H1 (cell line): Measurements from ENCODE around the gene YAF2. TPM values are rescaled to one million over a fixed set of nuclear protein-coding genes. Genes with fewer than 3 reads are reported as not detected.

ENCODE experiments used
- JUND ChIP-seq: IDR thresholded peaks from 2 replicates; pipeline ENCODE4 v1.6.1; 2011; ENCODE audit warnings: mild to moderate bottlenecking, improper control_type of control experiment, low read length
- NANOG ChIP-seq: IDR thresholded peaks from 2 replicates; pipeline ENCODE4 v1.6.1; 2011; ENCODE audit warnings: low read length, low read depth, mild to moderate bottlenecking, inconsistent platforms; ENCODE audit not compliant: insufficient read depth, poor library complexity, severe bottlenecking
- POLR2AphosphoS5 ChIP-seq: IDR thresholded peaks from 2 replicates; pipeline ENCODE4 v1.6.1; 2011; ENCODE audit warnings: low read depth, low read length
- TBP ChIP-seq: IDR thresholded peaks from 2 replicates; pipeline ENCODE4 v1.6.1; 2011; ENCODE audit warnings: low read depth, low read length, improper control_type of control experiment
- polyA plus RNA-seq, 7 experiments: library from polyadenylated mRNA; depleted of rRNA in 3 of 7; stranded (reverse) in 5 of 7; unstranded in 2 of 7; fragments of >200 nt in 5 of 7; fragments of 200-250 nt in 2 of 7; gene quantifications; 1 replicate in 5 of 7; 2 replicates in 1 of 7; 4 replicates in 1 of 7; pipeline versions ENCODE4 v1.2.1 to v1.2.3, GENCODE V29; 2011 to 2013; ENCODE audit warnings: missing spikeins in 2 of 7, mixed read lengths in 2 of 7
- total RNA-seq: library from RNA; stranded (reverse); fragmentation: NEBNext Ultra II Directional; extraction: Animal tissue kit (Norgen Biotek cat#: 25700); gene quantifications from 2 replicates; pipeline ENCODE4 v1.2.1, GENCODE V29; 2021
- TF ChIP-seq, protein P1 (sequence below): fragments of 300-600 bp; sonication (generic); IDR thresholded peaks from 2 replicates; pipeline ENCODE4 v1.7.1; 2012; ENCODE audit warnings: low read length, moderate library complexity, mild to moderate bottlenecking, inconsistent platforms; ENCODE audit not compliant: insufficient replicate concordance

Gene YAF2
- total and polyA plus RNA-seq, 2 of the 8 experiments (the other 6 are each of a cell fraction or from before 2014, with no cell fraction given): 0.50 to 2.2 TPM

DNA sequence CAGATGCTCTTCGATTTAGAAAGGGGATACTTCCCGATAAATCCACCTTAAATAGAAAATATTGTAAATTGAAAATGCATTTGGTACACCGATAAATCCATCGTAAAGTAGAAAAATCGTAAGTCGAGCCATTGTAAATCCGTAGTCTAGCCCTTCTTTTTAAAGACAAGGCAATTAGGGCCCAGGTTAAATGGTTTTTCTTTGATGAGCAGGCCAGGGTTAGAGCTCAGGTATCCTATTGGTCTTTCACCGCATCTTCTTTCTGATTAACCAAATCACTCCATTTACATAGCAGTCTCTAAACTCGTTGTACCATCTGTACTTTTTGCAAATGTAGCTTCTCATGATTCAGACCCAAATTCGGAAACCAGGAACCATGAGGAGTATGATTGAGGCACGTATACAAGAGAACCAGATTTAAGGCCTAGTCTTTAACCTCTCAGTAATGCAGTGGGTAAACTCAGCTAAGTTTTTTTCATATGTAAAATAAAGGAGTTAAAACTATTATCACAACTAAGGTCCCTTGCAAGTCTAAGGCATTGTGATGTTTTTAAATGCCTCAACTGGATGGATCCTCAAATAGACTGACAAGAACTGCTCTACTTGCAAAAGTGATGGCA, 2.2 kb upstream of the YAF2 start (continued):
- TF ChIP-seq, protein P1, sequence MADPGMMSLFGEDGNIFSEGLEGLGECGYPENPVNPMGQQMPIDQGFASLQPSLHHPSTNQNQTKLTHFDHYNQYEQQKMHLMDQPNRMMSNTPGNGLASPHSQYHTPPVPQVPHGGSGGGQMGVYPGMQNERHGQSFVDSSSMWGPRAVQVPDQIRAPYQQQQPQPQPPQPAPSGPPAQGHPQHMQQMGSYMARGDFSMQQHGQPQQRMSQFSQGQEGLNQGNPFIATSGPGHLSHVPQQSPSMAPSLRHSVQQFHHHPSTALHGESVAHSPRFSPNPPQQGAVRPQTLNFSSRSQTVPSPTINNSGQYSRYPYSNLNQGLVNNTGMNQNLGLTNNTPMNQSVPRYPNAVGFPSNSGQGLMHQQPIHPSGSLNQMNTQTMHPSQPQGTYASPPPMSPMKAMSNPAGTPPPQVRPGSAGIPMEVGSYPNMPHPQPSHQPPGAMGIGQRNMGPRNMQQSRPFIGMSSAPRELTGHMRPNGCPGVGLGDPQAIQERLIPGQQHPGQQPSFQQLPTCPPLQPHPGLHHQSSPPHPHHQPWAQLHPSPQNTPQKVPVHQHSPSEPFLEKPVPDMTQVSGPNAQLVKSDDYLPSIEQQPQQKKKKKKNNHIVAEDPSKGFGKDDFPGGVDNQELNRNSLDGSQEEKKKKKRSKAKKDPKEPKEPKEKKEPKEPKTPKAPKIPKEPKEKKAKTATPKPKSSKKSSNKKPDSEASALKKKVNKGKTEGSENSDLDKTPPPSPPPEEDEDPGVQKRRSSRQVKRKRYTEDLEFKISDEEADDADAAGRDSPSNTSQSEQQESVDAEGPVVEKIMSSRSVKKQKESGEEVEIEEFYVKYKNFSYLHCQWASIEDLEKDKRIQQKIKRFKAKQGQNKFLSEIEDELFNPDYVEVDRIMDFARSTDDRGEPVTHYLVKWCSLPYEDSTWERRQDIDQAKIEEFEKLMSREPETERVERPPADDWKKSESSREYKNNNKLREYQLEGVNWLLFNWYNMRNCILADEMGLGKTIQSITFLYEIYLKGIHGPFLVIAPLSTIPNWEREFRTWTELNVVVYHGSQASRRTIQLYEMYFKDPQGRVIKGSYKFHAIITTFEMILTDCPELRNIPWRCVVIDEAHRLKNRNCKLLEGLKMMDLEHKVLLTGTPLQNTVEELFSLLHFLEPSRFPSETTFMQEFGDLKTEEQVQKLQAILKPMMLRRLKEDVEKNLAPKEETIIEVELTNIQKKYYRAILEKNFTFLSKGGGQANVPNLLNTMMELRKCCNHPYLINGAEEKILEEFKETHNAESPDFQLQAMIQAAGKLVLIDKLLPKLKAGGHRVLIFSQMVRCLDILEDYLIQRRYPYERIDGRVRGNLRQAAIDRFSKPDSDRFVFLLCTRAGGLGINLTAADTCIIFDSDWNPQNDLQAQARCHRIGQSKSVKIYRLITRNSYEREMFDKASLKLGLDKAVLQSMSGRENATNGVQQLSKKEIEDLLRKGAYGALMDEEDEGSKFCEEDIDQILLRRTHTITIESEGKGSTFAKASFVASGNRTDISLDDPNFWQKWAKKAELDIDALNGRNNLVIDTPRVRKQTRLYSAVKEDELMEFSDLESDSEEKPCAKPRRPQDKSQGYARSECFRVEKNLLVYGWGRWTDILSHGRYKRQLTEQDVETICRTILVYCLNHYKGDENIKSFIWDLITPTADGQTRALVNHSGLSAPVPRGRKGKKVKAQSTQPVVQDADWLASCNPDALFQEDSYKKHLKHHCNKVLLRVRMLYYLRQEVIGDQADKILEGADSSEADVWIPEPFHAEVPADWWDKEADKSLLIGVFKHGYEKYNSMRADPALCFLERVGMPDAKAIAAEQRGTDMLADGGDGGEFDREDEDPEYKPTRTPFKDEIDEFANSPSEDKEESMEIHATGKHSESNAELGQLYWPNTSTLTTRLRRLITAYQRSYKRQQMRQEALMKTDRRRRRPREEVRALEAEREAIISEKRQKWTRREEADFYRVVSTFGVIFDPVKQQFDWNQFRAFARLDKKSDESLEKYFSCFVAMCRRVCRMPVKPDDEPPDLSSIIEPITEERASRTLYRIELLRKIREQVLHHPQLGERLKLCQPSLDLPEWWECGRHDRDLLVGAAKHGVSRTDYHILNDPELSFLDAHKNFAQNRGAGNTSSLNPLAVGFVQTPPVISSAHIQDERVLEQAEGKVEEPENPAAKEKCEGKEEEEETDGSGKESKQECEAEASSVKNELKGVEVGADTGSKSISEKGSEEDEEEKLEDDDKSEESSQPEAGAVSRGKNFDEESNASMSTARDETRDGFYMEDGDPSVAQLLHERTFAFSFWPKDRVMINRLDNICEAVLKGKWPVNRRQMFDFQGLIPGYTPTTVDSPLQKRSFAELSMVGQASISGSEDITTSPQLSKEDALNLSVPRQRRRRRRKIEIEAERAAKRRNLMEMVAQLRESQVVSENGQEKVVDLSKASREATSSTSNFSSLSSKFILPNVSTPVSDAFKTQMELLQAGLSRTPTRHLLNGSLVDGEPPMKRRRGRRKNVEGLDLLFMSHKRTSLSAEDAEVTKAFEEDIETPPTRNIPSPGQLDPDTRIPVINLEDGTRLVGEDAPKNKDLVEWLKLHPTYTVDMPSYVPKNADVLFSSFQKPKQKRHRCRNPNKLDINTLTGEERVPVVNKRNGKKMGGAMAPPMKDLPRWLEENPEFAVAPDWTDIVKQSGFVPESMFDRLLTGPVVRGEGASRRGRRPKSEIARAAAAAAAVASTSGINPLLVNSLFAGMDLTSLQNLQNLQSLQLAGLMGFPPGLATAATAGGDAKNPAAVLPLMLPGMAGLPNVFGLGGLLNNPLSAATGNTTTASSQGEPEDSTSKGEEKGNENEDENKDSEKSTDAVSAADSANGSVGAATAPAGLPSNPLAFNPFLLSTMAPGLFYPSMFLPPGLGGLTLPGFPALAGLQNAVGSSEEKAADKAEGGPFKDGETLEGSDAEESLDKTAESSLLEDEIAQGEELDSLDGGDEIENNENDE: peak; percentile 87
- no peak for TF ChIP-seq JUND
- peak; percentile 25; the same call in 1 of the 2 replicates for TF ChIP-seq POLR2AphosphoS5
- peak; percentile 26 for TF ChIP-seq NANOG
- TF ChIP-seq TBP: no peak
